WERI-Rb-1 (cell line): ENCODE measurements around the gene SELENON.

Experiments
- DNase-seq: peaks from one replicate; pipeline ENCODE4 v3.0.0-alpha.2; 2020
- H3K27ac ChIP-seq: fragments of 250-450 bp; sonication (Bioruptor Pico); 2 replicates; pipeline ENCODE4 v1.5.1; 2020; ENCODE audit warnings: mild to moderate bottlenecking, moderate library complexity
- H3K27me3 ChIP-seq: fragments of 250-450 bp; sonication (Bioruptor Pico); 2 replicates; pipeline ENCODE4 v1.5.1; 2021; ENCODE audit warnings: mild to moderate bottlenecking, low read depth, moderate library complexity; ENCODE audit not compliant: insufficient read depth, severe bottlenecking
- H3K36me3 ChIP-seq: fragments of 250-450 bp; sonication (Bioruptor Pico); 2 replicates; pipeline ENCODE4 v1.5.1; 2020; ENCODE audit warnings: mild to moderate bottlenecking, moderate library complexity
- H3K4me3 ChIP-seq: 2 replicates; pipeline ENCODE4 v1.5.1; 2011; ENCODE audit warnings: low read depth, mild to moderate bottlenecking, control low read depth, low read length
- H3K9me3 ChIP-seq: fragments of 250-450 bp; sonication (Bioruptor Pico); 2 replicates; pipeline ENCODE4 v1.5.1; 2021; ENCODE audit warnings: mild to moderate bottlenecking, moderate library complexity; ENCODE audit not compliant: severe bottlenecking
- CTCF ChIP-seq: IDR thresholded peaks from 2 replicates; pipeline ENCODE4 v1.5.1; 2011; ENCODE audit warnings: low read depth, mild to moderate bottlenecking, control low read depth, inconsistent platforms, low read length

The SELENON gene

GRCh38 chr1:25793585-25794170, 6.3 kb upstream of the SELENON start:
- H3K9me3 ChIP-seq: no peaks in the 10 kb centered on the region
- no peak for DNase-seq
- H3K4me3 ChIP-seq: no peak overlapping the region
- 0 out of 2 replicates have a peak overlapping the region, but pooled peaks have one; percentile 26 for H3K27ac ChIP-seq
- H3K27me3 ChIP-seq: no peaks in the 10 kb centered on the region
- no peak for TF ChIP-seq CTCF
- H3K36me3 ChIP-seq: no peaks in the 10 kb centered on the region

- Histone ChIP-seq H3K4me3 (no peak overlapping the region), H3K9me3 (no peaks in the 10 kb centered on the region), H3K36me3 (no peaks in the 10 kb centered on the region), H3K27ac (0 out of 2 replicates have a peak overlapping the region, but pooled peaks have one; percentile 26), H3K27me3 (no peaks in the 10 kb centered on the region)
- DNase-seq: peak; percentile 40
- TF ChIP-seq CTCF: no peak
Observed at GRCh38 chr1:25794325-25794724, 5.7 kb upstream of the SELENON start.

- no peak overlapping the region for H3K4me3 ChIP-seq
- DNase-seq: no peak
- no peaks in the 10 kb centered on the region for H3K36me3 ChIP-seq
- no peak overlapping the region for H3K27ac ChIP-seq
- no peaks in the 10 kb centered on the region for H3K9me3 ChIP-seq
- no peak for TF ChIP-seq CTCF
- no peaks in the 10 kb centered on the region for H3K27me3 ChIP-seq
Observed at GRCh38 chr1:25795211-25795610, 4.8 kb upstream of the SELENON start.

- Histone ChIP-seq H3K36me3 (no peaks in the 10 kb centered on the region), H3K9me3 (no peaks in the 10 kb centered on the region), H3K27me3 (no peaks in the 10 kb centered on the region), H3K4me3 (no peak overlapping the region), H3K27ac (peak overlapping the region; percentile 8; the same call in 1 of the 2 replicates)
- DNase-seq: no peak
- TF ChIP-seq CTCF: no peak
Observed at GRCh38 chr1:25795946-25796810, 3.8 kb upstream of the SELENON start.

GRCh38 chr1:25796811-25797458, 3.1 kb upstream of the SELENON start:
- no peaks in the 10 kb centered on the region for H3K9me3 ChIP-seq
- no peaks in the 10 kb centered on the region for H3K36me3 ChIP-seq
- no peaks in the 10 kb centered on the region for H3K27me3 ChIP-seq
- peak; percentile 87 for DNase-seq
- peak overlapping the region; percentile 8; the same call in 1 of the 2 replicates for H3K27ac ChIP-seq
- no peak overlapping the region for H3K4me3 ChIP-seq
- peak; percentile 79 for TF ChIP-seq CTCF
